ENCODE results near the gene ZNF423. TPM values are rescaled to one million over a fixed set of nuclear protein-coding genes. Genes with fewer than 3 reads are reported as not detected.

Gene ZNF423
- total RNA-seq, 1 donor from 2014 or later: 11.9 TPM

- Histone ChIP-seq H3K9me3 (no peaks in the 10 kb centered on the region), H3K36me3 (no peaks in the 10 kb centered on the region), H3K4me1 (no peaks in the 10 kb centered on the region), H3K27ac (no peak overlapping the region), H3K4me3 (no peak overlapping the region), H3K27me3 (peaks cover 19% of the 10 kb centered on the region)
- DNase-seq (no peak), ATAC-seq (peak; percentile 43)
- no peak for TF ChIP-seq CTCF (IDR thresholded peaks at IDR 0.05)
- intact Hi-C loops (cut with DNase I): no loop called here
Measured at GRCh38 chr16:49464877-49465504, 390.9 kb downstream of the ZNF423 start.

GRCh38 chr16:49464093-49464492 lies 391.8 kb downstream of the ZNF423 start:
- TF ChIP-seq CTCF (IDR thresholded peaks at IDR 0.05): no peak
- no peak for ATAC-seq
- Histone ChIP-seq H3K27me3 (peaks cover 19% of the 10 kb centered on the region), H3K9me3 (no peaks in the 10 kb centered on the region), H3K27ac (no peak overlapping the region), H3K4me1 (no peaks in the 10 kb centered on the region), H3K36me3 (no peaks in the 10 kb centered on the region), H3K4me3 (no peak overlapping the region)
- no peak for DNase-seq
- intact Hi-C loops (cut with DNase I): no loop called here

- no peak overlapping the region for H3K4me3 ChIP-seq
- ATAC-seq: no peak
- H3K36me3 ChIP-seq: no peaks in the 10 kb centered on the region
- no peak for DNase-seq
- H3K4me1 ChIP-seq: no peaks in the 10 kb centered on the region
- no peaks in the 10 kb centered on the region for H3K9me3 ChIP-seq
- intact Hi-C loops (cut with DNase I): no loop called here
- H3K27me3 ChIP-seq: peaks cover 19% of the 10 kb centered on the region
- H3K27ac ChIP-seq: no peak overlapping the region
- no peak for TF ChIP-seq CTCF (IDR thresholded peaks at IDR 0.05)
Measured at GRCh38 chr16:49463529-49463928, 392.4 kb downstream of the ZNF423 start.

GRCh38 chr16:49462989-49463371 lies 392.9 kb downstream of the ZNF423 start:
- Histone ChIP-seq H3K36me3 (no peaks in the 10 kb centered on the region), H3K27ac (no peak overlapping the region), H3K27me3 (peaks cover 19% of the 10 kb centered on the region), H3K9me3 (no peaks in the 10 kb centered on the region), H3K4me1 (no peaks in the 10 kb centered on the region), H3K4me3 (no peak overlapping the region)
- TF ChIP-seq CTCF (IDR thresholded peaks at IDR 0.05): no peak
- intact Hi-C loops (cut with DNase I): no loop called here
- DNase-seq (no peak), ATAC-seq (no peak)

GRCh38 chr16:49462362-49462988 lies 393.4 kb downstream of the ZNF423 start:
- intact Hi-C loops (cut with DNase I): no loop called here
- TF ChIP-seq CTCF (IDR thresholded peaks at IDR 0.05): no peak
- Histone ChIP-seq H3K36me3 (no peaks in the 10 kb centered on the region), H3K9me3 (no peaks in the 10 kb centered on the region), H3K4me3 (no peak overlapping the region), H3K27me3 (peaks cover 19% of the 10 kb centered on the region), H3K27ac (no peak overlapping the region), H3K4me1 (no peaks in the 10 kb centered on the region)
- DNase-seq: no peak
- ATAC-seq: no peak
